Measurements from ENCODE around the gene DDX47. TPM values are rescaled to one million over a fixed set of nuclear protein-coding genes. Genes with fewer than 3 reads are reported as not detected.

Gene DDX47
- total RNA-seq, 1 donor from 2014 or later, result 69.3 TPM

- H3K27ac Mint-ChIP-seq (ENCODE audit: unreplicated experiment), result no peak overlapping the region
- no peaks in the 10 kb centered on the region for H3K27me3 Mint-ChIP-seq (ENCODE audit: low read depth)
- H3K9me3 Mint-ChIP-seq, result no peaks in the 10 kb centered on the region
- TF ChIP-seq CTCF (conservative IDR thresholded peaks at IDR 0.05), result no peak
- H3K4me3 Mint-ChIP-seq, result no peak overlapping the region
- no peak for DNase-seq (ENCODE audit: low read depth, low spot score)
- H3K36me3 Mint-ChIP-seq (ENCODE audit: low read depth), result peaks cover 12% of the 10 kb centered on the region
- H3K4me1 Mint-ChIP-seq, result no peaks in the 10 kb centered on the region
These were observed 10.7 kb downstream of the DDX47 start for GRCh38 chr12:12823811-12824210.

- Mint-ChIP-seq H3K4me3 (no peak overlapping the region), H3K9me3 (no peaks in the 10 kb centered on the region), H3K36me3 (ENCODE audit: low read depth) (peaks cover 21% of the 10 kb centered on the region), H3K4me1 (no peaks in the 10 kb centered on the region), H3K27me3 (ENCODE audit: low read depth) (no peaks in the 10 kb centered on the region), H3K27ac (ENCODE audit: unreplicated experiment) (no peak overlapping the region)
- no peak for TF ChIP-seq CTCF (conservative IDR thresholded peaks at IDR 0.05)
- DNase-seq (ENCODE audit: low read depth, low spot score), result no peak
These were observed 22.4 kb downstream of the DDX47 start for GRCh38 chr12:12835378-12836146.

- DNase-seq (ENCODE audit: low read depth, low spot score), result no peak
- no peaks in the 10 kb centered on the region for H3K27me3 Mint-ChIP-seq (ENCODE audit: low read depth)
- no peak overlapping the region for H3K4me3 Mint-ChIP-seq
- H3K9me3 Mint-ChIP-seq, result no peaks in the 10 kb centered on the region
- peaks cover 19% of the 10 kb centered on the region for H3K36me3 Mint-ChIP-seq (ENCODE audit: low read depth)
- H3K27ac Mint-ChIP-seq (ENCODE audit: unreplicated experiment), result no peak overlapping the region
- no peak for TF ChIP-seq CTCF (conservative IDR thresholded peaks at IDR 0.05)
- no peaks in the 10 kb centered on the region for H3K4me1 Mint-ChIP-seq
These were observed 23.4 kb downstream of the DDX47 start for GRCh38 chr12:12836571-12836970.

GRCh38 chr12:12837025-12837812 lies 24.1 kb downstream of the DDX47 start:
- H3K27me3 Mint-ChIP-seq (ENCODE audit: low read depth), result no peaks in the 10 kb centered on the region
- peaks cover 16% of the 10 kb centered on the region for H3K36me3 Mint-ChIP-seq (ENCODE audit: low read depth)
- no peaks in the 10 kb centered on the region for H3K4me1 Mint-ChIP-seq
- no peak for DNase-seq (ENCODE audit: low read depth, low spot score)
- peak; percentile 84 for TF ChIP-seq CTCF (conservative IDR thresholded peaks at IDR 0.05)
- H3K27ac Mint-ChIP-seq (ENCODE audit: unreplicated experiment), result no peak overlapping the region
- H3K4me3 Mint-ChIP-seq, result no peak overlapping the region
- no peaks in the 10 kb centered on the region for H3K9me3 Mint-ChIP-seq

- no peak for TF ChIP-seq CTCF (conservative IDR thresholded peaks at IDR 0.05)
- Mint-ChIP-seq H3K4me1 (no peaks in the 10 kb centered on the region), H3K36me3 (ENCODE audit: low read depth) (peaks cover 12% of the 10 kb centered on the region), H3K27me3 (ENCODE audit: low read depth) (no peaks in the 10 kb centered on the region), H3K9me3 (no peaks in the 10 kb centered on the region), H3K4me3 (no peak overlapping the region), H3K27ac (ENCODE audit: unreplicated experiment) (no peak overlapping the region)
- DNase-seq (ENCODE audit: low read depth, low spot score), result no peak
These were observed 24.6 kb downstream of the DDX47 start for GRCh38 chr12:12837813-12838153.

Data from neural crest cell (in vitro differentiated cells).